Suppressor macrophage treated with lipopolysaccharide for 4 hours (primary cell): ENCODE results near the gene BICDL1.
A peak's percentile ranks its signal among the peaks of the same experiment; 100 is the strongest.
"Not testable (repeated sequence)": the region's sequence is repeated elsewhere in the genome, so short reads cannot be mapped to it uniquely, and the experiment has no call there.

ENCODE experiments used
- DNase-seq: peaks from one replicate; pipeline ENCODE4 v3.0.0-alpha.2; 2020

The BICDL1 gene

GRCh38 chr12:120007272-120007671, 18.2 kb downstream of the BICDL1 start:
- no peak for DNase-seq

DNA sequence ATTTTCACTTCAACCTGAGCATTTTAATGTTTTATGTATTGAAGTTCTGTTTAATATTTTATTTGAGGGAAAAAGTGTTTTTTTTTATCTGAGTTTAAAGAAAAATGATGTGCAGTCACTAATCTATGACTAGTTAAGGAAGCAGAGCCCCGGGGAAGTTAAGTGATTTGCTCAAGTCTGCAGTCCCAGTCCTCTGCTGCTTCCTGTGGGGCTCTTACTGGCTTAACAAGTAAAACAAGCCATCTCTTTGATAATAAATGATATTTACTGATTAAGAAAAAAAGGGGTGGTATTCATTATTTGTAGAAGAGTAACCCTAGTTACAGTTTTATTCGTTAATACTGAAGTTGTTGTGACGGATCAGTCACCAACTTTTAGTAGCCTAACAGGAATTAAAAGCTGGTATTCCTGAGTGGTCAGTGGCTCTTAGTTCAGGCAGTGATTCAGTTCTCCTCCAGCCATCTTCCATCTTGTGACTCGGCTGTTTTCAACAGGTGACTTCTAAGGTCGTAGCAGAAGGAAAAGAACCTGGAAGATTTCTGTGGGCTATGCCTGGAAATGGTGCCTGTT, 21.7 kb downstream of the BICDL1 start:
- DNase-seq, result no peak

DNA sequence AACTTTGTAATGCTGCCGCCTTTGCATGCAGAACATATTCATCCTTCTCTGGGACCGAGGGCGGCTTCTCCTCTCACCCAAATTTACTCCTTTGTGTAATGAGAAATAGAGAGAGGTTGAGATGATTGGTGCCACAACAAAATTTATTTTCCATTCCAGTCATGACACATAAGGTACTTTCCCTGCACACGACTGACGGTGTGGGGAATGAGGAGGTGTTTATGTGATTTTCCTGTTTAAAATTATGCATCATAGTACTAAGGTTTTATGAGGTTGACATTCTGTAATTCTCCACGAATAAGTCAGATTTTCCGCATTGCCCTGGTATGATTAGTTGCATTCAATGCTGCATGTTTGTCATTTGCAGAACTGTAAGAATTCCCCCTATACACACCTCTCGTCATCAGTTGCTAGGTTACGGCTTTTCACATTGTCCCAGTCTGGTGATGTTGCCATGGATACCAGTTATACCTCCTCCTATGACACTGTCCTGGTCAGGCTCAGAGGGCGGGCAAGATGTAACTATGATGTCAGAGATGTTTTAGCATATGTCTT, 23.1 kb downstream of the BICDL1 start:
- DNase-seq, result no peak

DNA sequence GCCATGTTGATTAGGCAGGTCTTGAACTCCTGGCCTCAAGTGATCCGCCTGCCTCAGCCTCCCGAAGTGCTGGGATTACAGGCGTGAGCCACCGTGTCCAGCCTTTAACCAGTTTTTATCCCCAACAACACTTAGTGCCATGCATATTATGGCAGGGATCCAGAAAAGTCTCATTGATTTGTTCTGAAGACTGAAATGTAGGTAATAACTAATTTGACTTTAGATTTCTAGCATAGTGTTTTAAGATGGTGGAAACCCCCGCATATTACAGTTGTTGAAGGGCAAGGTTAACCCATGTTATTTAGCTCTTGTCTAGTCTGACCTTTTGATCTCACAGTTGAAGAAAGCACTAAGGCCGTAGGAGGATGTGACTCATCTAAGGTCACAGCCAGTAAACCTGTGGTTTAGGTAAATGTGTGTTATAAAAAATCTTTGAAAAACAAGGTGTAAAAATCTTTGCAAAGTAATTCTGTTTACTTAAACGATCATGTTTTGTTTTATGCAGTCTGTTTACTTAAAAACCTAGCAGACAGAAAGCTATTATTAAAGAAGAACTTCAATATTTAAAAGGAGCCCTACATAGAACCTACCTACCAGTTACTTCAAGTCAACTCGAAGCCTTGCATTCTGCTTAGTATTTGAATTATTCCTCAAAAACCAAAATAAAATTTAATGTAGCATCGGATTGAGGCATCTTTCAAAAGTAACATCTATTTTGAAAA, 24.8 kb downstream of the BICDL1 start:
- no peak for DNase-seq

GRCh38 chr12:120014381-120014735, 25.3 kb downstream of the BICDL1 start:
- DNase-seq, result not testable (repeated sequence)

DNA sequence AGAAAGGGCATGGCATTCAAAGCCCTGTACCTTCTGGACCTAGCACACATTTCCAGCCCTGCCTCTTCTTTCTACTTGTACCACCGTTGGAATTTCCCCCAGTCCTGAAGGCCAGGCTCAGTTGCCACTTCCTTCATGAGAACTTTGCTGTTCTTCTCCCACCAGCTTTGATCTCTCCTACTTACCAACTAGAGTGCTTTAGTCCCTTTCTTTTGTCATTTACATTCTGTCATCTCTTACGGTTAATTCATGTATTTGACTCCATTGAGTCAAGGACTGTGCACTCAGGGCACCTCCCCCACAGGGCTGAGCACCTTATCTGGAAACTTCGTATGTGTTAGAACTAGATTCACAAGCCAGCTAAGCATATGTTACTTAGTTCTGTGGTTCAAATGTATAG, 26.3 kb downstream of the BICDL1 start:
- no peak for DNase-seq

DNA sequence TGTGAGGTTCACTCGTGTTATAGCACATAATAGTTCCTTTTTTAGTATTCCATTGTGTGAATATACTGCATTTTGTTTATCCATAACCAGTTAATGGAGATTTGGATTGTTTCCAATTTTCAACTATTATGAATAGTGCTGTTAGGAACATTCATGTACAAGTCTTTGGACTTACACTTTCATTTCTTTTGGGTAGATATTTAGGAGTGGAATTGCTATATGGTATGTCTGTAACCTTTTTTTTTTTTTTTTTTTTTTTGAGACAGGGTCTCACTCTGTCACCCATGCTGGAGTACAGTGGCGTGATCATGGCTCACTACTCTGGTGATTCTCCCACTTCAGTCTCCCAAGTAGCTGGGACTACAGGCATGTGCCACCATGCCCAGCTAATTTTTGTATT, 27.2 kb downstream of the BICDL1 start:
- not testable (repeated sequence) for DNase-seq

- DNase-seq, result no peak
Observed at GRCh38 chr12:120019197-120019596, 30.2 kb downstream of the BICDL1 start.

DNA sequence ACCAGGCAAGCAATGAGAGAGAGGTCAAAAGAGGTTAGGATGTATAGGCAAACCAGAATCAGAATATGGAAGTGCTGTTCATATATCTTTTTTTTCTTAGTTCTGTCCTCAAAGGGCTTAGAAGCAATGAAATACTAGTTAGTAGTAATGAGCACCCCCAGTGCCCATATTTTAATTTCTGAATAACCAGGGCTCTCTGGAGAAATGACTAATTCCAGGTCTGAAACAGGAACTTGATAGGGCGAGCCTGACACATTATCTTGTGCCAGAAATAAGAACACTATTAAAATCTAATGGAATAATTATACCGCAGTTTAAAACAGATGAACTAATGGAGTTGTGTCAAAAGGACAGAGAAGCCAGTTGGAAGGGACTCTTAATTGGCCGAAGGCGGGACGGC, 30.9 kb downstream of the BICDL1 start:
- DNase-seq, result no peak

GRCh38 chr12:120024193-120024592, 35.2 kb downstream of the BICDL1 start:
- no peak for DNase-seq

GRCh38 chr12:120025640-120026039, 36.6 kb downstream of the BICDL1 start:
- DNase-seq, result no peak

- DNase-seq, result peak; percentile 8
Observed at GRCh38 chr12:120032242-120032641, 43.2 kb downstream of the BICDL1 start.

- DNase-seq, result no peak
Observed at GRCh38 chr12:120037851-120038250, 48.8 kb downstream of the BICDL1 start.

DNA sequence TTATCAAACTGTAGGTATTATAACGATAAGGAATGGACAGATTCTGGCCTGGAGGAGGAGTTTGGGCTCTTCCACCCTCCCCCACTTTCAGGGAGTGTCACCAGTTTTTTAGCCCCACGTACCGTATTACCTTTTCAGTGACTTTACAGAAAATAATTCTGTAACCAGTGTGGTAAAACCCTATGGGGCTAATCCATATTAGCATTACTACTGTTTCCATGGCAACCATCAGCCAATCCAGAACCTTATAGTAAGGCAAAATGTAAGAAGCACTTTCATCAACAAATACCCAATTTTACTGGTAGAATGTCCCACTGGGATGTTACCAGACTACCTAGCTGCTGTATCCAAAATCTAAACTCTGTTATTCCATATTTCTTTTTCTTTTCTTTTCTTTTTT, 50.7 kb downstream of the BICDL1 start:
- no peak for DNase-seq

- no peak for DNase-seq
Observed at GRCh38 chr12:120041386-120042231, 52.6 kb downstream of the BICDL1 start.

DNA sequence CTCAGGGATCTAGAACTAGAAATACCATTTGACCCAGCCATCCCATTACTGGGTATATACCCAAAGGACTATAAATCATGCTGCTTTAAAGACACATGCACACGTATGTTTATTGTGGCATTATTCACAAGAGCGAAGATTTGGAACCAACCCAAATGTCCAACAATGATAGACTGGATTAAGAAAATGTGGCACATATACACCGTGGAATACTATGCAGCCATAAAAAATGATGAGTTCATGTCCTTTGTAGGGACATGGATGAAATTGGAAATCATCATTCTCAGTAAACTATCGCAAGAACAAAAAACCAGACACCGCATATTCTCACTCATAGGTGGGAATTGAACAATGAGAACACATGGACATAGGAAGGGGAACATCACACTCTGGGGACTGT, 56.3 kb downstream of the BICDL1 start:
- DNase-seq, result not testable (repeated sequence)

DNA sequence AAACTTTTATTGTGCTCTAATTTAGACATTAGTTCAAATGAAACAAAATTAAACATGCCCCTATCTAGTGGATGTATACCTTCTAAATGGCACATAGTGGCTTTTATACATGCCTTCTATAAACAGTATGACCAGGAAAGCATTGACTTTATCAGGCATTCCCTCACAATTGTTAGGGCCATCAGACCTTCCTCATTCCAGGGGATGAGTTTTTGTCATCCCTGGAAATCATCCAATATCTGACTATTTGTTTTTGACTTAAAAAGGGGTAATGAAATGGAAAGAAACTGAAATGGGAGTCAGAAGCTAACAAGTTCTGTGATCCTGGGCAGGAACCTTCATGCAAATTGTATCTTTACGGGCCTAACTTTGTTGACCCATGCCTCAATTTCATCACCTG, 58.0 kb downstream of the BICDL1 start:
- no peak for DNase-seq

DNA sequence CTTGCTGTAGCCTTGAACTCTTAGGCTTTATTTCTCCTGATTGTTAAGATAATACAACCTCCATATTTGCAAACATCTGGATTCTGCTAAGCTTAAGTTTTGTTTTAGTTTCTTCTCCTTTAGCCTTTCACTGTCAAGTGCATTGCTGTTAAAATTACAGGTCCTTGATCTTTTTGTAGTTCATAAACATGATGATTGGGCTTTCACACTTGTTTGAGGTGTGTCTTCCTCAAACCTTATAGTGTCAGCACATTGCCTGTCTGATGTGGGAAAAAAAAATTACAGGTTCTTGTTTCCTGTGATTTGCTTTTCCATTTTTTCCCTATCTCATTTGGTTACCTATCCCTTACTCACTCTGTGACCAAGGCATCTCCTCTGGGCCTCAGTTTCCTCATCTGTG, 59.2 kb downstream of the BICDL1 start:
- no peak for DNase-seq

DNA sequence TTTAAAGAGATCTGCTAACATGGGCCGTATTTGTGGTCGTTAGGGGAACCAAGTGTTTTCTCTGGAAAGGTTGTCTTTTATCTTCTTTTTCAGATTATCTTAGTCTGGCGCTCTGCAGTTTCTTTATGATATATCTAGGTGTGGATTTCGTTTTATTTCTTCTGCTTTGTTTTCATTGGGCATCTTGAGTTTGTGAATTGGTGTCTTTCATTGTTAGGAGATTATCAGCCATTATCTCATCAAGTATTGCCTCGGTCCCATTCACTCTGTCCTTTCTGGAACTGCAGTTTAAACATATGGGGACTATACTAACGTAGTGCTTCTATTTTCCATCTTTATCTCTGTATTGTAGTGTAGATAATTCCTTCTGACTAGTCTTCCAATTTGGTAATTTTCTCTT, 60.4 kb downstream of the BICDL1 start:
- no peak for DNase-seq

- DNase-seq, result no peak
Observed at GRCh38 chr12:120051535-120051934, 62.5 kb downstream of the BICDL1 start.

- DNase-seq, result no peak
Observed at GRCh38 chr12:120054293-120054692, 65.3 kb downstream of the BICDL1 start.

GRCh38 chr12:120055231-120056000, 66.4 kb downstream of the BICDL1 start:
- peak; percentile 23 for DNase-seq

DNA sequence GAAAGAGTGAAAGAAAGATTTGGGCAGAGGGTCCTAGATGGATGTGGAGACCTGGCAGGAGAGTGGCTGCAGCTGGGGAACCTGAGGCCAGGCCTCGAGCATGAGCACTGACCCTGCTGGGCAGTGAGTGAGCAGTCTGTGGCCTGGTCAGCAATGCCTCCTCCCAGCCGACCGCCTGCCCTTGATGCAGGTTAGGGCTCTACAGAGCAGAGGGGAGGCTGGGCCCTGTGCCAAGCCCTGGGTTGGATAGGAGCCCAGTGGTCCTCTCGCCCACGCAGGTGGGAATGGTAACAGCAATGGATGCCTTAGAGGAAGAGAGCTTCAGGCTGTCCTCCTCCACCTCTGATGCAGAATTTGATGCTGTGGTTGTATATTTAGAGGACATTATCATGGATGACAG, 67.7 kb downstream of the BICDL1 start:
- DNase-seq, result no peak
